Measurements from ENCODE around the gene WDR64.

GRCh38 chr1:241773991-241774390 lies 121.9 kb downstream of the WDR64 start:
- TF ChIP-seq, protein P1, sequence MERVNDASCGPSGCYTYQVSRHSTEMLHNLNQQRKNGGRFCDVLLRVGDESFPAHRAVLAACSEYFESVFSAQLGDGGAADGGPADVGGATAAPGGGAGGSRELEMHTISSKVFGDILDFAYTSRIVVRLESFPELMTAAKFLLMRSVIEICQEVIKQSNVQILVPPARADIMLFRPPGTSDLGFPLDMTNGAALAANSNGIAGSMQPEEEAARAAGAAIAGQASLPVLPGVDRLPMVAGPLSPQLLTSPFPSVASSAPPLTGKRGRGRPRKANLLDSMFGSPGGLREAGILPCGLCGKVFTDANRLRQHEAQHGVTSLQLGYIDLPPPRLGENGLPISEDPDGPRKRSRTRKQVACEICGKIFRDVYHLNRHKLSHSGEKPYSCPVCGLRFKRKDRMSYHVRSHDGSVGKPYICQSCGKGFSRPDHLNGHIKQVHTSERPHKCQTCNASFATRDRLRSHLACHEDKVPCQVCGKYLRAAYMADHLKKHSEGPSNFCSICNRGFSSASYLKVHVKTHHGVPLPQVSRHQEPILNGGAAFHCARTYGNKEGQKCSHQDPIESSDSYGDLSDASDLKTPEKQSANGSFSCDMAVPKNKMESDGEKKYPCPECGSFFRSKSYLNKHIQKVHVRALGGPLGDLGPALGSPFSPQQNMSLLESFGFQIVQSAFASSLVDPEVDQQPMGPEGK (CRISPR knock-in tag; IDR thresholded peaks at IDR 0.05): no peak
- TF ChIP-seq PRMT3 (CRISPR knock-in tag; IDR thresholded peaks at IDR 0.05; ENCODE audit: borderline replicate concordance, low read depth) (no peak), HOXA7 (CRISPR knock-in tag; IDR thresholded peaks at IDR 0.05) (no peak), TAF15 (IDR thresholded peaks at IDR 0.05; ENCODE audit: low read depth, low read length, poor library complexity, severe bottlenecking) (no peak), CBX5 (CRISPR knock-in tag; IDR thresholded peaks at IDR 0.05; ENCODE audit: borderline replicate concordance) (no peak), ELF4 (CRISPR knock-in tag; IDR thresholded peaks at IDR 0.05; ENCODE audit: borderline replicate concordance) (no peak), ZBTB2 (CRISPR knock-in tag; IDR thresholded peaks at IDR 0.05; ENCODE audit: low read depth) (no peak), ZNF644 (CRISPR knock-in tag; IDR thresholded peaks at IDR 0.05; ENCODE audit: low read depth) (no peak), JDP2 (CRISPR knock-in tag; IDR thresholded peaks at IDR 0.05; ENCODE audit: borderline replicate concordance) (no peak), FIP1L1 (IDR thresholded peaks at IDR 0.05; ENCODE audit: borderline replicate concordance, insufficient read depth, low read depth, low read length) (no peak), ZBTB33 (CRISPR knock-in tag; IDR thresholded peaks at IDR 0.05) (no peak)
- TF ChIP-seq, protein P2, sequence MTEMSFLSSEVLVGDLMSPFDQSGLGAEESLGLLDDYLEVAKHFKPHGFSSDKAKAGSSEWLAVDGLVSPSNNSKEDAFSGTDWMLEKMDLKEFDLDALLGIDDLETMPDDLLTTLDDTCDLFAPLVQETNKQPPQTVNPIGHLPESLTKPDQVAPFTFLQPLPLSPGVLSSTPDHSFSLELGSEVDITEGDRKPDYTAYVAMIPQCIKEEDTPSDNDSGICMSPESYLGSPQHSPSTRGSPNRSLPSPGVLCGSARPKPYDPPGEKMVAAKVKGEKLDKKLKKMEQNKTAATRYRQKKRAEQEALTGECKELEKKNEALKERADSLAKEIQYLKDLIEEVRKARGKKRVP (CRISPR knock-in tag; IDR thresholded peaks at IDR 0.05): no peak
- TF ChIP-seq, protein P3, sequence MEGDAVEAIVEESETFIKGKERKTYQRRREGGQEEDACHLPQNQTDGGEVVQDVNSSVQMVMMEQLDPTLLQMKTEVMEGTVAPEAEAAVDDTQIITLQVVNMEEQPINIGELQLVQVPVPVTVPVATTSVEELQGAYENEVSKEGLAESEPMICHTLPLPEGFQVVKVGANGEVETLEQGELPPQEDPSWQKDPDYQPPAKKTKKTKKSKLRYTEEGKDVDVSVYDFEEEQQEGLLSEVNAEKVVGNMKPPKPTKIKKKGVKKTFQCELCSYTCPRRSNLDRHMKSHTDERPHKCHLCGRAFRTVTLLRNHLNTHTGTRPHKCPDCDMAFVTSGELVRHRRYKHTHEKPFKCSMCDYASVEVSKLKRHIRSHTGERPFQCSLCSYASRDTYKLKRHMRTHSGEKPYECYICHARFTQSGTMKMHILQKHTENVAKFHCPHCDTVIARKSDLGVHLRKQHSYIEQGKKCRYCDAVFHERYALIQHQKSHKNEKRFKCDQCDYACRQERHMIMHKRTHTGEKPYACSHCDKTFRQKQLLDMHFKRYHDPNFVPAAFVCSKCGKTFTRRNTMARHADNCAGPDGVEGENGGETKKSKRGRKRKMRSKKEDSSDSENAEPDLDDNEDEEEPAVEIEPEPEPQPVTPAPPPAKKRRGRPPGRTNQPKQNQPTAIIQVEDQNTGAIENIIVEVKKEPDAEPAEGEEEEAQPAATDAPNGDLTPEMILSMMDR (CRISPR knock-in tag; IDR thresholded peaks at IDR 0.05): no peak
- TF ChIP-seq, protein P4, sequence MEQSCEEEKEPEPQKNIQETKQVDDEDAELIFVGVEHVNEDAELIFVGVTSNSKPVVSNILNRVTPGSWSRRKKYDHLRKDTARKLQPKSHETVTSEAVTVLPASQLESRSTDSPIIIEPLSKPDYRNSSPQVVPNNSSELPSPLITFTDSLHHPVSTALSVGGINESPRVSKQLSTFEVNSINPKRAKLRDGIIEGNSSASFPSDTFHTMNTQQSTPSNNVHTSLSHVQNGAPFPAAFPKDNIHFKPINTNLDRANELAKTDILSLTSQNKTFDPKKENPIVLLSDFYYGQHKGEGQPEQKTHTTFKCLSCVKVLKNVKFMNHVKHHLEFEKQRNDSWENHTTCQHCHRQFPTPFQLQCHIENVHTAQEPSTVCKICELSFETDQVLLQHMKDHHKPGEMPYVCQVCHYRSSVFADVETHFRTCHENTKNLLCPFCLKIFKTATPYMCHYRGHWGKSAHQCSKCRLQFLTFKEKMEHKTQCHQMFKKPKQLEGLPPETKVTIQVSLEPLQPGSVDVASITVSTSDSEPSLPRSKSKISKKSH (CRISPR knock-in tag; IDR thresholded peaks at IDR 0.05; ENCODE audit: borderline replicate concordance): no peak
